IMR-90 (cell line): Measurements from ENCODE around the gene RPL18. TPM values are rescaled to one million over a fixed set of nuclear protein-coding genes. Genes with fewer than 3 reads are reported as not detected.

ENCODE experiments used
- ATAC-seq: fragments of 200-7000 bp; cut with Tn5 transposase; 2 replicates; pipeline ENCODE4 v1.9.1; 2020; ENCODE audit warnings: low read depth, mild to moderate bottlenecking, moderate library complexity
- BruUV-seq: library from RNA; stranded (reverse); fragments of 400-500 nt; replicated peaks from 2 replicates; lab custom pipeline; 2021; lab: Mats Ljungman, UMichigan
- CTCF ChIA-PET: fragments of 300-600 bp; formaldehyde crosslinking; extraction: SDS; loops from one replicate; lab custom pipeline; 2021; ENCODE audit warnings: antibody characterized with exemption; lab: Yijun Ruan, JAX
- POLR2A ChIA-PET: fragments of 300-600 bp; sonication (Branson Sonifier 250); formaldehyde crosslinking; loops from one replicate; lab custom pipeline; 2022; ENCODE audit warnings: antibody characterized with exemption; ENCODE audit not compliant: unreplicated experiment; lab: Charles Lee
- DNase-seq: peaks from one replicate; pipeline ENCODE4 v3.0.0; 2013
- H2AFZ ChIP-seq: replicated peaks from 2 replicates; pipeline ENCODE3; 2013; ENCODE audit warnings: low read length, mild to moderate bottlenecking; ENCODE audit not compliant: poor library complexity
- H2AK5ac ChIP-seq: 2 replicates; pipeline ENCODE4 v1.6.1; 2013; ENCODE audit warnings: low read depth, low read length, inconsistent platforms
- H2AK9ac ChIP-seq: replicated peaks from 2 replicates; pipeline ENCODE3; 2013; ENCODE audit warnings: mild to moderate bottlenecking, low read depth, low read length, moderate library complexity; ENCODE audit not compliant: poor library complexity
- H2BK120ac ChIP-seq: 2 replicates; pipeline ENCODE4 v1.6.1; 2013; ENCODE audit warnings: low read depth, low read length, inconsistent platforms
- H2BK15ac ChIP-seq: 3 replicates; pipeline ENCODE4 v1.6.1; 2013; ENCODE audit warnings: low read depth, low read length, inconsistent platforms
- H2BK20ac ChIP-seq: 2 replicates; pipeline ENCODE4 v1.6.1; 2013; ENCODE audit warnings: low read depth, mild to moderate bottlenecking, inconsistent platforms, low read length, moderate library complexity
- H2BK5ac ChIP-seq: 2 replicates; pipeline ENCODE4 v1.6.1; 2013; ENCODE audit warnings: mild to moderate bottlenecking, low read depth, low read length, inconsistent platforms; ENCODE audit not compliant: poor library complexity, severe bottlenecking
- H3K14ac ChIP-seq: replicated peaks from 2 replicates; pipeline ENCODE4 v1.6.1; 2013; ENCODE audit warnings: low read depth, low read length, inconsistent platforms
- H3K18ac ChIP-seq: 2 replicates; pipeline ENCODE4 v1.6.1; 2013; ENCODE audit warnings: low read depth, low read length, control low read depth
- H3K23ac ChIP-seq: 2 replicates; pipeline ENCODE4 v1.6.1; 2013; ENCODE audit warnings: low read depth, low read length, inconsistent platforms
- H3K27ac ChIP-seq: 2 replicates; pipeline ENCODE4 v1.5.1; 2013; ENCODE audit warnings: mild to moderate bottlenecking, control low read depth, low read length; ENCODE audit not compliant: insufficient read depth
- H3K27me3 ChIP-seq: 2 replicates; pipeline ENCODE4 v1.6.1; 2013; ENCODE audit warnings: low read length; ENCODE audit not compliant: control insufficient read depth, insufficient read depth
- H3K36me3 ChIP-seq: 2 replicates; pipeline ENCODE4 v1.6.1; 2013; ENCODE audit warnings: low read length, mixed read lengths; ENCODE audit not compliant: control insufficient read depth, insufficient read depth
- H3K4ac ChIP-seq: 2 replicates; pipeline ENCODE4 v1.6.1; 2013; ENCODE audit warnings: low read depth, low read length, inconsistent platforms
- H3K4me1 ChIP-seq: 2 replicates; pipeline ENCODE4 v1.6.1; 2013; ENCODE audit warnings: low read length, mixed read lengths; ENCODE audit not compliant: control insufficient read depth, insufficient read depth
- H3K4me2 ChIP-seq: 2 replicates; pipeline ENCODE4 v1.6.1; 2013; ENCODE audit warnings: low read depth, mild to moderate bottlenecking, control low read depth, low read length, moderate library complexity
- H3K4me3 ChIP-seq: 2 replicates; pipeline ENCODE4 v1.5.1; 2013; ENCODE audit warnings: low read depth, mild to moderate bottlenecking, control low read depth, low read length, moderate library complexity; ENCODE audit not compliant: insufficient read depth
- H3K56ac ChIP-seq: 2 replicates; pipeline ENCODE4 v1.6.1; 2013; ENCODE audit warnings: low read length, inconsistent platforms; ENCODE audit not compliant: insufficient read depth; ENCODE audit errors: extremely low read depth
- H3K79me1 ChIP-seq, 2 experiments: 2 replicates each; pipeline ENCODE4 v1.6.1; 2013; ENCODE audit warnings: low read length in 2 of 2, inconsistent platforms in 1 of 2, low read depth in 1 of 2
- H3K9ac ChIP-seq: 2 replicates; pipeline ENCODE4 v1.6.1; 2013; ENCODE audit warnings: low read depth, low read length, control low read depth
- H3K9me1 ChIP-seq: 2 replicates; pipeline ENCODE4 v1.6.1; 2013; ENCODE audit warnings: low read length, inconsistent platforms; ENCODE audit not compliant: insufficient read depth
- H3K9me3 ChIP-seq: 2 replicates; pipeline ENCODE4 v1.6.1; 2013; ENCODE audit warnings: low read length; ENCODE audit not compliant: control insufficient read depth, insufficient read depth
- H4K20me1 ChIP-seq: 2 replicates; pipeline ENCODE4 v1.6.1; 2013; ENCODE audit warnings: low read length, inconsistent platforms; ENCODE audit not compliant: insufficient read depth
- H4K5ac ChIP-seq: 2 replicates; pipeline ENCODE4 v1.6.1; 2013; ENCODE audit warnings: mild to moderate bottlenecking, low read depth, low read length, control low read depth
- H4K8ac ChIP-seq, 2 experiments: 2 replicates each; pipeline ENCODE4 v1.6.1; 2013; ENCODE audit warnings: low read depth in 2 of 2, low read length in 2 of 2, control low read depth in 1 of 2, inconsistent platforms in 1 of 2
- H4K91ac ChIP-seq: 2 replicates; pipeline ENCODE4 v1.6.1; 2013; ENCODE audit warnings: low read depth, low read length, inconsistent platforms; ENCODE audit not compliant: insufficient read depth
- CTCF ChIP-seq: conservative IDR thresholded peaks from 2 replicates; pipeline ENCODE4 v1.5.1; 2012; ENCODE audit warnings: mild to moderate bottlenecking, low read depth, low read length, improper control_type of control experiment
- ELK1 ChIP-seq: fragments of 150-350 bp; IDR thresholded peaks from 2 replicates; pipeline ENCODE4 v1.6.1; 2016; ENCODE audit warnings: low read depth, mild to moderate bottlenecking, low read length, moderate library complexity, borderline replicate concordance
- FOS ChIP-seq: fragments of 150-350 bp; IDR thresholded peaks from 2 replicates; pipeline ENCODE4 v1.6.1; 2016; ENCODE audit warnings: low read depth, low read length
- MAFK ChIP-seq: IDR thresholded peaks from 2 replicates; pipeline ENCODE4 v1.6.1; 2012; ENCODE audit warnings: low read depth, low read length, improper control_type of control experiment
- MAZ ChIP-seq: IDR thresholded peaks from 2 replicates; pipeline ENCODE4 v1.6.1; 2012; ENCODE audit warnings: low read depth, mild to moderate bottlenecking, low read length, improper control_type of control experiment, moderate library complexity, borderline replicate concordance
- MXI1 ChIP-seq: IDR thresholded peaks from 2 replicates; pipeline ENCODE4 v1.6.1; 2012; ENCODE audit warnings: low read depth, mild to moderate bottlenecking, low read length, moderate library complexity, borderline replicate concordance
- NFE2L2 ChIP-seq: fragments of 150-350 bp; IDR thresholded peaks from 2 replicates; pipeline ENCODE4 v1.6.1; 2016; ENCODE audit warnings: low read depth, mild to moderate bottlenecking, low read length
- POLR2A ChIP-seq: IDR thresholded peaks from 2 replicates; pipeline ENCODE4 v1.6.1; 2012; ENCODE audit warnings: mild to moderate bottlenecking, low read depth, low read length
- RAD21 ChIP-seq: IDR thresholded peaks from 2 replicates; pipeline ENCODE4 v1.6.1; 2012; ENCODE audit warnings: low read length, improper control_type of control experiment
- RCOR1 ChIP-seq: IDR thresholded peaks from 2 replicates; pipeline ENCODE4 v1.6.1; 2012; ENCODE audit warnings: mild to moderate bottlenecking, low read length, improper control_type of control experiment; ENCODE audit not compliant: insufficient replicate concordance
- RFX5 ChIP-seq: IDR thresholded peaks from 2 replicates; pipeline ENCODE4 v1.8.0; 2012; ENCODE audit warnings: low read depth, mild to moderate bottlenecking, low read length, moderate library complexity
- USF2 ChIP-seq: fragments of 150-350 bp; IDR thresholded peaks from 2 replicates; pipeline ENCODE4 v1.6.1; 2017; ENCODE audit warnings: mild to moderate bottlenecking, antibody characterized with exemption, low read length, low read depth
- WGBS, 2 experiments: methylation state at CpG; one replicate each; pipeline versions ENCODE4 v1.1.5 to v1.1.7; 2013; ENCODE audit warnings: missing lambda C conversion rate in 2 of 2; ENCODE audit not compliant: insufficient read length in 1 of 2; ENCODE audit errors: extremely low coverage in 2 of 2; 5-methylcytosine and 5-hydroxymethylcytosine counted together
- dilution Hi-C: fragments of 300-500 bp; cut with HindIII; formaldehyde crosslinking; loops from one replicate; pipeline ENCODE4 v1.14.3; 2018; ENCODE audit warnings: low sequenced_read_pairs; ENCODE audit not compliant: unreplicated experiment
- in situ Hi-C: fragments of 300-500 bp; cut with MboI; formaldehyde crosslinking; loops from 3 replicates; pipeline ENCODE4 v1.14.3; 2019; ENCODE audit warnings: low sequenced_read_pairs, inconsistent platforms, mixed read lengths
- intact Hi-C: fragments of 100-400 bp; cut with micrococcal nuclease; formaldehyde crosslinking; loops from 2 replicates; pipeline ENCODE4 v1.10.0; 2022
- polyA plus RNA-seq, 3 experiments: library from polyadenylated mRNA; depleted of rRNA; stranded (reverse); fragments of >200 nt; gene quantifications; 2 replicates each; pipeline ENCODE4 v1.2.3, GENCODE V29; 2012; ENCODE audit warnings: low replicate concordance in 1 of 3
- total RNA-seq: library from RNA; depleted of rRNA; stranded (reverse); fragments of >200 nt; gene quantifications from 2 replicates; pipeline ENCODE4 v1.2.3, GENCODE V29; 2012

The RPL18 gene
- total and polyA plus RNA-seq, 2 of the 4 experiments (the other 2 are of a cell fraction): 1,909 to 2,254 TPM

- in situ Hi-C loops: loop anchor here (5.0 kb wide), 1 partner anchor 322 kb away; no protein-coding TSS in a partner anchor
- intact Hi-C loops: loop anchor here (2.0 to 10.0 kb wide), 3 partner anchors 20 to 317 kb away; partner anchors contain the start of genes EMP3 and ZNF114
- WGBS, 2 experiments: 3% methylated on average over 32 of the region's 36 CpGs; no CpG with 5 or more reads in 1 of the 2 experiments
- no peak for TF ChIP-seq RCOR1
- peak; percentile 83 for TF ChIP-seq MAZ
- no peak for TF ChIP-seq POLR2A
- TF ChIP-seq NFE2L2: no peak
- TF ChIP-seq USF2: no peak
- no peak for TF ChIP-seq MAFK
- no peak for TF ChIP-seq ELK1
- 0 out of 2 replicates have a peak, but pooled peaks have one; percentile 38 for TF ChIP-seq MXI1
- 0 out of 2 replicates have a peak, but pooled peaks have one; percentile 25 for TF ChIP-seq RFX5
- no peak for TF ChIP-seq FOS
- peak; percentile 94 for TF ChIP-seq CTCF
- TF ChIP-seq RAD21: peak; percentile 66
Measured at GRCh38 chr19:48588670-48589401, 30.1 kb downstream of the RPL18 start.

More at GRCh38 chr19:48588670-48589401, 30.1 kb downstream of the RPL18 start:
- Histone ChIP-seq H2BK20ac (0 out of 2 replicates have a peak overlapping the region, but pooled peaks have one; percentile 13), H4K91ac (0 out of 2 replicates have a peak overlapping the region, but pooled peaks have one; percentile 31), H2BK5ac (no peak overlapping the region), H3K14ac (0 out of 2 replicates have a peak overlapping the region, but pooled peaks have one; percentile 40), H2AFZ (peak overlapping the region; percentile 97), H3K23ac (no peak overlapping the region), H3K27ac (no peak overlapping the region; the same call in 1 of the 2 replicates), H2BK120ac (peak overlapping the region; percentile 69; the same call in 1 of the 2 replicates), H4K5ac (no peak overlapping the region; the same call in 1 of the 2 replicates), H3K9me3 (no peaks in the 10 kb centered on the region), H4K8ac (peak overlapping the region; percentile 35 to 91; a peak in 3 of 4 replicates), H3K4ac (peak overlapping the region; percentile 65), H3K18ac (no peak overlapping the region), H3K27me3 (no peaks in the 10 kb centered on the region; the same call in 1 of the 2 replicates), H2AK5ac (peak overlapping the region; percentile 67; the same call in 1 of the 2 replicates), H3K36me3 (no peaks in the 10 kb centered on the region), H3K79me1 (no peaks in the 10 kb centered on the region), H3K9ac (peak overlapping the region; percentile 37), H3K56ac (no peak overlapping the region), H3K4me3 (peak overlapping the region; percentile 47), H2AK9ac (peak overlapping the region; percentile 94), H4K20me1 (no peaks in the 10 kb centered on the region), H3K4me1 (peaks cover 2% of the 10 kb centered on the region; the same call in 1 of the 2 replicates), H3K9me1 (no peaks in the 10 kb centered on the region), H2BK15ac (no peak overlapping the region; the same call in 2 of the 3 replicates), H3K4me2 (peak overlapping the region; percentile 68)
- peak; percentile 78 for DNase-seq
- BruUV-seq: no TSS peak
- dilution Hi-C loops: no loop called here
- ChIA-PET POLR2A (interaction anchor here (0.6 kb wide), 1 partner anchor 14 kb away, joined by 6 read pairs; no protein-coding TSS in a partner anchor), CTCF (interaction anchor here (0.6 to 1.5 kb wide), 4 partner anchors 83 to 316 kb away, joined by 3 to 6 read pairs (median 3); no protein-coding TSS in a partner anchor)
- ATAC-seq: peak; percentile 95
